B cell (primary cell): ENCODE results near the gene ARPP21. TPM values are rescaled to one million over a fixed set of nuclear protein-coding genes. Genes with fewer than 3 reads are reported as not detected.

ENCODE experiments used
- ATAC-seq: fragments of 200-7000 bp; cut with Tn5 transposase; one replicate; pipeline ENCODE4 v1.10.0; 2021; ENCODE audit warnings: low read depth, mild to moderate bottlenecking, moderate number of reproducible peaks, moderate library complexity
- CTCF ChIA-PET: fragments of 350-600 bp; sonication (Branson Sonifier 250); formaldehyde crosslinking; loops from one replicate; lab custom pipeline; 2021; ENCODE audit warnings: antibody characterized with exemption, inconsistent platforms; lab: Charles Lee
- POLR2A ChIA-PET: fragments of 350-600 bp; sonication (Branson Sonifier 250); formaldehyde crosslinking; loops from one replicate; lab custom pipeline; 2021; ENCODE audit warnings: antibody characterized with exemption; lab: Charles Lee
- DNase-seq: peaks from one replicate; pipeline ENCODE4 v3.0.0; 2013
- H2AFZ ChIP-seq: 2 replicates; pipeline ENCODE4 v1.6.1; 2012; ENCODE audit warnings: mild to moderate bottlenecking, low read depth, low read length; ENCODE audit not compliant: insufficient read depth, poor library complexity, severe bottlenecking
- H3K27ac ChIP-seq, 2 donors: 1 replicate in 1 of 2; 2 replicates in 1 of 2; pipeline ENCODE4 v1.5.1; 2012 to 2013; ENCODE audit warnings: low read length in 2 of 2, mild to moderate bottlenecking in 2 of 2, moderate library complexity in 1 of 2
- H3K27me3 ChIP-seq, 4 experiments: fragments of 200-600 bp in 1 of 4; sonication (generic) in 1 of 4; replicated peaks in 1 of 4; 1 replicate in 2 of 4; 2 replicates in 2 of 4; pipeline versions ENCODE4 v1.6.1 to v1.7.0; 2013 to 2016; ENCODE audit warnings: low read length in 3 of 4, mild to moderate bottlenecking in 2 of 4, mixed read lengths in 1 of 4, moderate library complexity in 1 of 4; ENCODE audit not compliant: insufficient read depth in 4 of 4, control insufficient read depth in 3 of 4; ENCODE audit errors: control extremely low read depth in 1 of 4
- H3K36me3 ChIP-seq, 2 experiments: replicated peaks in 1 of 2; 1 replicate in 1 of 2; 2 replicates in 1 of 2; pipeline versions ENCODE4 v1.6.1 to v1.7.1; 2013; ENCODE audit warnings: low read length in 1 of 2; ENCODE audit not compliant: insufficient read depth in 2 of 2, control insufficient read depth in 1 of 2; ENCODE audit errors: control extremely low read depth in 1 of 2, extremely low read depth in 1 of 2
- H3K4me1 ChIP-seq, 2 donors: fragments of 200-600 bp in 1 of 2; sonication (generic) in 1 of 2; 1 replicate in 1 of 2; 2 replicates in 1 of 2; pipeline versions ENCODE4 v1.5.1 to v1.6.1; 2013 to 2017; ENCODE audit warnings: low read length in 2 of 2; ENCODE audit not compliant: control insufficient read depth in 2 of 2, insufficient read depth in 2 of 2
- H3K4me2 ChIP-seq: replicated peaks from 2 replicates; pipeline ENCODE3; 2012; ENCODE audit warnings: mild to moderate bottlenecking, low read depth, low read length; ENCODE audit not compliant: poor library complexity, severe bottlenecking
- H3K4me3 ChIP-seq, 5 experiments: fragments of 200-600 bp in 1 of 5; sonication (generic) in 1 of 5; 1 replicate in 3 of 5; 2 replicates in 2 of 5; pipeline versions ENCODE4 v1.5.1 to v1.7.0; 2011 to 2016; ENCODE audit warnings: low read length in 4 of 5, mild to moderate bottlenecking in 4 of 5, low read depth in 2 of 5, control low read depth in 1 of 5, moderate library complexity in 1 of 5; ENCODE audit not compliant: insufficient read depth in 1 of 5; ENCODE audit errors: control extremely low read depth in 1 of 5, extremely low read depth in 1 of 5
- H3K79me2 ChIP-seq: fragments of 200-600 bp; sonication (generic); one replicate; pipeline ENCODE4 v1.6.0; 2016; ENCODE audit warnings: low read length; ENCODE audit not compliant: control insufficient read depth, insufficient read depth
- H3K9ac ChIP-seq: fragments of 200-600 bp; sonication (generic); 2 replicates; pipeline ENCODE4 v1.6.1; 2017; ENCODE audit warnings: mild to moderate bottlenecking, low read length, moderate library complexity
- H3K9me3 ChIP-seq, 3 donors: one replicate each; pipeline versions ENCODE4 v1.6.1 to v1.7.1; 2013; ENCODE audit warnings: low read length in 2 of 3; ENCODE audit not compliant: control insufficient read depth in 2 of 3, insufficient read depth in 1 of 3; ENCODE audit errors: control extremely low read depth in 1 of 3
- H4K20me1 ChIP-seq: 2 replicates; pipeline ENCODE4 v1.6.0; 2012; ENCODE audit warnings: mild to moderate bottlenecking, low read length; ENCODE audit not compliant: insufficient read depth, control insufficient read depth, poor library complexity, severe bottlenecking
- H3K27ac Mint-ChIP-seq: one replicate; pipeline ENCODE4 v1.8.0; 2021; ENCODE audit warnings: mixed read lengths
- H3K27me3 Mint-ChIP-seq: one replicate; pipeline ENCODE4 v1.8.0; 2021; ENCODE audit warnings: mixed read lengths
- H3K4me1 Mint-ChIP-seq: one replicate; pipeline ENCODE4 v1.8.0; 2021; ENCODE audit warnings: mixed read lengths
- H3K4me3 Mint-ChIP-seq: one replicate; pipeline ENCODE4 v1.8.0; 2021; ENCODE audit warnings: mixed read lengths
- H3K9me3 Mint-ChIP-seq: one replicate; pipeline ENCODE4 v1.8.0; 2022; ENCODE audit warnings: mixed read lengths; ENCODE audit not compliant: insufficient read depth
- CTCF ChIP-seq: fragments of 200-600 bp; IDR thresholded peaks from one replicate; pipeline ENCODE4 v1.8.0; 2022; ENCODE audit warnings: antibody characterized with exemption, mild to moderate bottlenecking
- EZH2 ChIP-seq: IDR thresholded peaks from 2 replicates; pipeline ENCODE4 v1.6.1; 2012; ENCODE audit warnings: borderline replicate concordance, low read depth, mild to moderate bottlenecking, moderate library complexity, low read length; ENCODE audit not compliant: insufficient read depth, poor library complexity, severe bottlenecking
- WGBS: methylation state at CpG from one replicate; pipeline ENCODE4 v1.1.5; 2013; ENCODE audit warnings: missing lambda C conversion rate; ENCODE audit not compliant: insufficient coverage; 5-methylcytosine and 5-hydroxymethylcytosine counted together
- intact Hi-C: fragments of 100-400 bp; cut with micrococcal nuclease; formaldehyde crosslinking; loops from one replicate; pipeline ENCODE4 v1.10.0; 2022
- polyA plus RNA-seq: library from polyadenylated mRNA; depleted of rRNA; stranded (reverse); fragments of >200 nt; gene quantifications from 2 replicates; pipeline ENCODE4 v1.2.3, GENCODE V29; 2012
- total RNA-seq, 2 donors: library from RNA; stranded (reverse); fragments of 120-200 nt in 1 of 2; gene quantifications; 1 replicate in 1 of 2; 2 replicates in 1 of 2; pipeline versions ENCODE4 v1.2.3 to v1.2.4, GENCODE V29; 2013 to 2022

ARPP21 gene
- total and polyA plus RNA-seq, 2 donors (not counting 1 experiment from before 2014, with no cell fraction given): 0.10 TPM; not detected in 1

- Mint-ChIP-seq H3K4me3 (no peak overlapping the region), H3K9me3 (no peaks in the 10 kb centered on the region), H3K4me1 (no peaks in the 10 kb centered on the region), H3K27me3 (no peaks in the 10 kb centered on the region), H3K27ac (no peak overlapping the region)
- Histone ChIP-seq H3K4me1 (no peaks in the 10 kb centered on the region), H3K4me3 (no peak overlapping the region), H3K27ac (no peak overlapping the region), H3K36me3 (no peaks in the 10 kb centered on the region), H3K27me3 (no peaks in the 10 kb centered on the region), H3K79me2 (no peaks in the 10 kb centered on the region), H3K9ac (no peak overlapping the region), H3K4me2 (no peak overlapping the region), H3K9me3 (no peaks in the 10 kb centered on the region), H2AFZ (no peak overlapping the region), H4K20me1 (no peaks in the 10 kb centered on the region)
- TF ChIP-seq EZH2: no peak
- TF ChIP-seq CTCF: no peak
- intact Hi-C loops: no loop called here
- DNase-seq (no peak), ATAC-seq (no peak)
- WGBS: 67% methylated on average over 1 of the region's 2 CpGs
- POLR2A ChIA-PET: no interaction called here
- CTCF ChIA-PET: no interaction called here
These were observed 133.2 kb downstream of the ARPP21 start for GRCh38 chr3:35772381-35773015.

GRCh38 chr3:35773417-35773816, 134.1 kb downstream of the ARPP21 start:
- Histone ChIP-seq H3K4me1 (no peaks in the 10 kb centered on the region), H3K27ac (no peak overlapping the region), H3K36me3 (no peaks in the 10 kb centered on the region), H3K9me3 (no peaks in the 10 kb centered on the region), H3K27me3 (no peaks in the 10 kb centered on the region), H2AFZ (no peak overlapping the region), H3K79me2 (no peaks in the 10 kb centered on the region), H3K4me3 (no peak overlapping the region), H3K9ac (no peak overlapping the region), H4K20me1 (no peaks in the 10 kb centered on the region), H3K4me2 (no peak overlapping the region)
- no peaks in the 10 kb centered on the region for H3K4me1 Mint-ChIP-seq
- DNase-seq (no peak), ATAC-seq (no peak)
- intact Hi-C loops: no loop called here
- CTCF ChIA-PET: no interaction called here
- no peaks in the 10 kb centered on the region for H3K9me3 Mint-ChIP-seq
- H3K4me3 Mint-ChIP-seq: no peak overlapping the region
- no peak overlapping the region for H3K27ac Mint-ChIP-seq
- POLR2A ChIA-PET: no interaction called here
- no peaks in the 10 kb centered on the region for H3K27me3 Mint-ChIP-seq
- WGBS: no CpG with 5 or more reads among the region's 1 CpG
- TF ChIP-seq CTCF (no peak), EZH2 (no peak)
